Left renal pelvis (tissue), 4 donors: ENCODE measurements around the gene SFMBT2. TPM values are rescaled to one million over a fixed set of nuclear protein-coding genes. Genes with fewer than 3 reads are reported as not detected.
A peak's percentile ranks its signal among the peaks of the same experiment; 100 is the strongest.

Experiments
- DNase-seq, 4 donors: peaks; one replicate each; pipeline ENCODE4 v3.0.0-alpha.2; 2013; ENCODE audit warnings: low read depth in 4 of 4, low spot score in 3 of 4
- polyA plus RNA-seq, 4 donors: library from polyadenylated mRNA; unstranded; fragments of 120-200 nt; gene quantifications; one replicate each; pipeline ENCODE4 v1.2.1, GENCODE V29; 2013; ENCODE audit not compliant: insufficient read length in 4 of 4

The SFMBT2 gene
- polyA plus RNA-seq, 4 donors: 6.3 to 10.3 (median 7.3) TPM

DNA sequence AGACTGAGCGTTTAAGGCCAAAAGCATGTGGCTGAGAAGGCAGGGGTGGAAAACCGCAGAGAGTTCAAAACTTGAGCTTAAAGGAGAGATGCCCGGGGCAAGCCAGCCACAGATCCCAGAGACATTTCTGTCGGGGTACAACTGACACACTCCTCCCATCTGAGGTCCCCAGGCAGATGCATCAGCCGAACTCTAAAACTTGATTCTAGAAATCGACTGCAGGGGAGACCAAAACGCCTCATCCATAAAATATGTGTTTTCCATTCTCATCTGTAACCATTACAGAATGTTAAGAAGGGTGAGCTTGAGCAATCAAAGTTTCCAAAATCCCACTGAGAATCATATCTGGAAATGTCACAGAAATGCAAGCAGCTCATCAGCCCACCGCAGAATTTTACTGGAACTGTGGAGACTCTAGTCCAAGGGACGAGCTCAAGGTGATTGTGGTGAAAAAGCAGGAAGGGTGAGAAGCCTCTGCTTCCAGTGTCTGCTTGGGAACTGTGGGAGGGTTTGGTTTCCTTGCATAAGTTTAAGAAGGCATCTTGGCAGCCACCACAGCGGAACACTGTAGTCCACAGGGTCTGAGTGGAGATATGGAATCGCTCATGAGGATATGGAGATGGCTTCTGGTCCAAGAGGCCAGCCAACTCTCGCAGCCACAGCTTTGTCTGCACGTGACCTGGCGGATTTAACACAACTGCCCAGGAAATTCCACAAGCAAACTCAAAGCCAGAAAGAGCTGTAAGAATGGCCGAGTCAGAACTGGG lies 249.2 kb downstream of the SFMBT2 start:
- DNase-seq: no peak

GRCh38 chr10:7159928-7160327 lies 250.9 kb downstream of the SFMBT2 start:
- no peak for DNase-seq

DNA sequence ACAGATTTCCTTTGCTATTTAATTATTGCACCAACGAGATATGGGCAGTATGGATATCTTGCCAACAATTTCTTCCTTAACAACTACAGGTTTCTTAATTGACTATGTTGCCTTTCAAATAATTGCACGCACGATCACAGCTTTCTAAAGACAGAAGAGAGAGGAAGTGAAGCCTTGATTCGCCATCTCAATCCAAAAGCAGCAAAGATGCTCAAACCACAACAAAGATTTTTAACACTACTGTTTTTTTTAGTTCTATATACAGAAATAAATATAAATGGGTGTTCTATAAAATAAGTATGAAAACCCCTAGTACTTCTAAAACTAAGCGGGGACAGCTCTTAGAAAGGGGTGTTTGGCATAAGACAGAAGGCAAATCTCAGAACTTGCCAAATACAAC lies 251.3 kb downstream of the SFMBT2 start:
- DNase-seq: no peak

DNA sequence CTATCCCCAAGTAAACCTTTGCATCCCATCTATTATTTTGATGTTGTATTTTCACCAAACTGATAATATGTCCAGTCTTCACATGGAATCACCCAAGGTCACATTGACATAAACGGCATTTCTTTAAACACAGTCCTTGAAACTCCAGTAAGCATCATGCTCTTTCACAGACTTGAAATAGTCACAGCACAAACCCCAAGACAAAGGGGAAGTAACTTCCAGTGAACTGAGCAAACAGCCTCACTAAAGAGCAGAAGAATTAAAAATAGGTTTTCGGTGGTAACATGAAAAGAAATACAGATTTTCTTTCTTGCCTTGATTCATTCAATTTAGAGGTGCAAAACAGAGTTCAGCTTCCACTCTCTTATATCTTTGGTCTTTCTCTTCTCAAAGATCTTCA lies 253.7 kb downstream of the SFMBT2 start:
- DNase-seq: no peak

- no peak for DNase-seq
Measured at GRCh38 chr10:7153750-7154149, 257.1 kb downstream of the SFMBT2 start.

DNA sequence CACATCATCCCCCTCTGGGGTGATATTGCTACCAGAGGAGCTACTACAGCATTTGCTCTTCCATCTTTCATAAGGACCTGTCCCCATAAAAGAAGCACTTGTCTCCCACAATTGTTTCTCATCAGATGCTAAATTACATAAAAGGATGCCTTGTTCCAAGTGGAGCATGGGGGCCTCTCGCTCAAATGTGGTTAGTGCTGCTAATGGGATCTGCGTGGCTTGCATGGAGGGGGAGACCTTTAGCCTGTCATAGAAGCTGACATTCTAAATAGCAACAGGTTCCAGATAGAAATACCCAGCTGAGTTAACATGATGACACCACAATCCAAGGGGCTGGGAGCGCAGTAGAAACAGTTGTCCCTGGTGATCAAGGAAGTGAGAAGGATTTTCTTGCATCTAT lies 257.9 kb downstream of the SFMBT2 start:
- no peak for DNase-seq

DNA sequence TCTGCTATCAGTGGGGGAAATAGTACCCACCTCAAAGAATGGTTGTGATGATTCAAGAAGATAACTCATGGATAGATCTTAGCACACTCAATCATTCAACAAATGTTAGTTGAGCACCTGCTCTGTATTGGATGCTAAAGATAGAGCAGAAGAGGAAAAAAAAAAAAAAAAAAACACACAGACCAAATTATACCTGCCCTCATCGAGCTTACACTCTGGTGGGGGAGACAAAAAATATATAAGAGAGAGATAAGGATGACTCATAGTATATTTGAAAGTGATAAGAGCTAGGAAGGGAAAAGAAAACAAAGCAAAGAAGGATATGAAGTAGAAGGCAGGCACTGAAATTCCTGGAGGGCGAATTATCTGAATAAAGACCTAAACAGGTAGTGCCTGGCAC lies 258.5 kb downstream of the SFMBT2 start:
- DNase-seq: no peak

DNA sequence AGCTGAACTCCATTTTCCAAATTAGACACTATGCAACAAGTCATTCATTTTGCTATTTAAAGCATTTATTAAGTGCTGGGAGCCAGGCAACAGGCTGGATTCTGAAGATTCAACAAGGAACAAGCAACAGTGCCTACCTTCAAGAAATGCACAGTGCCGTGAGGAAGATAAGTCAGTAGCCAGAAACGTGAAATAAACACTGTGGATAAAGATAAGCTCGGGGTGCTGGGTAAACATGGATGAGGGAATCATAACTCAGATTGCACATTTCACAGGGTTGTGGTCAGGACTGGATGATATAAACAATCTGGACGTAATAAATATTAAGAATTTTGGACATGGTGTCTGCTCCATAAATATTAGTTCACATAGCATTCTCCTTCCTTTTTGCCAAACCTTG lies 259.3 kb downstream of the SFMBT2 start:
- no peak for DNase-seq

GRCh38 chr10:7150349-7150748 lies 260.5 kb downstream of the SFMBT2 start:
- no peak for DNase-seq

GRCh38 chr10:7146189-7146588 lies 264.6 kb downstream of the SFMBT2 start:
- DNase-seq: no peak

GRCh38 chr10:7136016-7136415 lies 274.8 kb downstream of the SFMBT2 start:
- no peak for DNase-seq

DNA sequence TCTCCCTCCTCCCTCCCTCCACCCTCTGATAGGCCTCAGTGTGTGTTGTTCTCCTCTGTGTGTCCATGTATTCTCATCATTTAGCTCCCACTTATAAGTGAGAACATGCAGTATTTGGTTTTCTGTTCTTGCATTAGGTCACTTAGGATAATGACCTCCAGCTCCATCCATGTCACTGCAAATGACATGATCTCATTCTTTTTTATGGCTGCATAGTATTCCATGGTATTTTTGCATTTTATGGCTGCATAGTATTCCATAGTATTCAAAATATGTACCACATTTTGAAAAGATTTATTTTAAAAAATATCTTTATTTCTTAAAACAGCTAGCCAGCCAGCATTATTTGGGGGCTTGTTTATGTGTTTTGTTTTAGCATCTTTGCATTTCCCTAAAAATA lies 275.6 kb downstream of the SFMBT2 start:
- DNase-seq: no peak

- no peak for DNase-seq
Measured at GRCh38 chr10:7134448-7134847, 276.4 kb downstream of the SFMBT2 start.

DNA sequence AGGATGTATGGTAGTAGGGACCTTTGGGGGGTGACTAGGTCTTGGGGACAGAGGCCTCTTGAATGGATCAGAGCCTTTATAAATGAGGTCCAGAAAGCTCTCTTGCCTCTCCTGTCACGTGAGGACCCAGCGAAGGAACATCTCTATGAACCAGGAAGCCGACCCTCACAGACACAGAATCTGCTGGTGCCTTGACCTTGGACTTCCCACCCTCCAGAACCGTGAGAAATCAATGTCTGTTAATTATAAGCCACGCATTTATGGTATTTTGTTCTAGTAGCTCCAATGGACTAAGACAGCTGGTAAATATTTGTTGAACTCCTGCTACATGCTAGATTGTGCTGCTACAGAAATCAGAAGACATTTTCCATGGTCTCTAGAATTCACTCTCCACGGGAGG lies 276.9 kb downstream of the SFMBT2 start:
- DNase-seq: no peak

GRCh38 chr10:7133278-7133677 lies 277.6 kb downstream of the SFMBT2 start:
- DNase-seq: no peak

DNA sequence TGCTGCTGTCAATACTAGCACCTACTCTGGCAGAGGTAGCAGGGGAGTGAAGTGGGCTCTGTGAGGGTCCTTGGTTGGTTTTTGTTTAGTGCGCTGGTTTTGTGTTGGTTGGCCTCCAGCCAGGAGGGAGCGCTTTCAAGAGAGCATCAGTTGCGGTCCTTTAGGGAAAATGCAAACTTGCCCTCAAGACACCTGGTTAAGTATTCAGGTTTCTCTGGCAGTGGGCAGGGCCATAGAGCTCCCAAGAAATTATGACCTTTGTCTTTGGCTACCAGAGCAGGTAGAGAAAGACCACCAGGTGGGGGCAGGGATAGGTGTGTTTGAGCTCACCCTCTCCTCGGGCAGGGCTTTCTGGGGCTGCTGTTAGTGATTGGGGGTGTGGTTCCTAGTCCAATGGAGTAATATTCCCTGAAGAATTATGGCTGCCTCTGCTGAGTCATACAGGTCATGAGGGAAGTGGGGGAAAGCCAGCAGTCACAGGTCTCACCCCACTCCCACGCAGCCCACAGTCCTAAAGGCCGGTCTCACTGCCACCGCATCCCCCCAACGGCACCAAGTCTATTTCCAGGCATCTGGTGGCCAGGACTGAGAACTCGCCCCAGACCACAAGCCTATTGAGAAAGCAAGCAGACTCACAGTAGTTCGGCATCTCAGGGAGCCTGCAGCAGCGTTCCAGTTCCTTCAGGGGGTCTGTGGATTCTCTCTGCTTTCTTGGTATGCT lies 280.5 kb downstream of the SFMBT2 start:
- DNase-seq: no peak

GRCh38 chr10:7123774-7124173 lies 287.1 kb downstream of the SFMBT2 start:
- DNase-seq: no peak

DNA sequence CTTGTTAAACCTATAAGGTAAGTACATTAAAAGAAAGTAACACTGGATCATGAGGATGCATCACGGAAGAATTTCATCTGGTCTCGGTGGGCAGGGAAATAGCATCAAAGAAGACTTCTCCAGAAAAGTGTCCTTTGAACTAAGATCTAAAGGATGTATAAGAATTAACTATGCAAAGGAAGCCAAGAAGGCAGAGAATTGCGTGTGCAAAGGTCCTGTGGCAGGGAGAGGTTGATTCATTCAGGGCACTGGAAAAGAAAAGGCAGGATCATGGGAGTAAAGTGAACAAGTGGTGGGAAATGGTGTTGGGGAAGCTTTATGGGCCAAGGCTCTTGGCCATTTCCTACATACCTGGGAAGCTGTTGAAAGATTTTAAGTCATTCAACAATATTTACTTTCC lies 288.3 kb downstream of the SFMBT2 start:
- DNase-seq: no peak

DNA sequence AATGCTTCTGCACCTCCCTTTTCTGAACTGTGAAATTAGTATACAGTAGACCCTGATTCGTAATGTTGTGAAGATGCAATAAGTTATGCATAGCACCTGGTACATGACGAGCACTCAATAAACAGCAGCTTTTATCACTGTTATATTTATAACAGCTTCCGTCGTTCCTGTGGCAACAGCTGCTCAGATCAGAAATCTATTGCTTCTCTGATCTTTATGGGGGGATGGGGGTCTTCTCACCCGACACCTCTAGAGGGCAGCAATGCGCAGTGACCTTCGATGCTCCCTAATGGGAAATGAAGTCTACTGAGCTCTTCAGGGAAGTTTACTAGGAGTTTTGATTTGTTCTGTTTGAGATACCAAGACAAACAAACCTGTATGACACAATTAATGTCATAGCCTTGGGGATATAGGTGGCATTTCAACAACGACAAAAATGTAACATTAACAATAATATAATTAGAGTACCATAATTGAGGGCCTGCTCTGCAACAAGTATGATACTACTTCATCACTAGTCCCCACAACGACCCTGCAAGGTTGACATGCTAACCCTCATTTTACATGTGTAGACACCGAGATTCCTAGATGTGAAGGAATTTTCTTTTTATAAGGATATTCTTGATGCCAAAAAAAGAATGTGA lies 289.6 kb downstream of the SFMBT2 start:
- DNase-seq: peak in 3 of 4 donors; percentile 10 to 37 (median 33)

DNA sequence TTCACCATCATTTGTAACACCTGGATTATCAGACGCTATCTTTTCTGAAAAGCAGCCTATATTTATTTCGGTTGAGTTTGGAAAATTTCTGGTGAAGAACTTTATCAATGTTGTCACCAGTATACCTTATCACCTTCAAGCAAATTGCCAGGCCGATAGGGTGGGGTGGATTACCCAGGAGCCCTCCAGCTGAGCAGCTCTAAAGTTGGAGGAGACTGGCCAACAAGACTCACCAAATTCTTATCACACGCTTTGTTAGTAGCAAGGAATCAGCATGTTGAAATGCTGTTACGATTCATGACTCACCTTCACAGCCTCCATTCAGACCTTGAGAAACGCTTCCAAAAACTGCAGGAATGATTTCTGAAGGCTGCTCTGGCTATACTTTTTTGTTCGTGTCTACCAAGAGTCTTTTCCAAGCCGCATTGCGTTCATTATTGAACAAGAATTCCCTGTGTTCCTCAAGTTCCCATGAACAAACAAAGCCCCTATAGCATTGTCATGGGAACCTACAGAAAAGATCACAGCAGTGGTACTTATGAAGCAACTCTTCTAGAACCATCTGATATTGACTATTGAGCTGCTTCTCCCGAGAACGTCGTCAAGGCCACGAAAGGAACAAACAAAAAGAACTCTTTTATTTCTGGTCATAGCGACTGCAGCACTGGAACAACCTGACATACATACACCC lies 291.4 kb downstream of the SFMBT2 start:
- DNase-seq: no peak
